ENCODE results near the gene PKP4. TPM values are rescaled to one million over a fixed set of nuclear protein-coding genes. Genes with fewer than 3 reads are reported as not detected.

Gene PKP4
- total and polyA plus RNA-seq, 2 of the 8 experiments (the other 6 are each of a cell fraction or from before 2014, with no cell fraction given) = 48.2 to 88.0 TPM

DNA sequence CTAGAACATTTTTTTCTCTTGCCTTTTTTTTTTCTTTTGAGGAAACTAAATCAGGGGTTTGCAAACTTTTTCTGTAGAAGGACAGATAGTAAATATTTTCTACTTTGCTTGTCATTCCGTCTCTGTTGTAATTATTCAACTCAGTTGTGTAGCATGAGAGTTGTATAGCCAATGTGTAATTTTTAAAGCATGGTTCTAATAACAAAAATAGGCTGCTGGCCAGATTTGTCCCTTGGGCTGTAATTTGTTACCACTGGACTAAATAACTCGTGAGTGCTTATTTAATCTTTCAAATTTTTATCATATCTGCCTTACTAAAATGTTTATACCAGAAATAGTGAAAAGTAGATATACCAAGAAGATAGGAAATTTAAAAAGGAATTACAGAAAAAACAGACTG is 43.2 kb upstream of the PKP4 start:
- Histone ChIP-seq H2BK12ac (ENCODE audit: low read depth, low read length) (no peak overlapping the region), H3K4me1 (replicated peaks in 1 of 4; ENCODE audit: control insufficient read depth in 3 of 4, insufficient read depth in 4 of 4, low read length in 3 of 4) (peaks cover 3 to 22% (median 4%) of the 10 kb centered on the region in 4 experiments; a peak in 4 of 7 replicates), H4K5ac (ENCODE audit: insufficient read length, low read depth, low read length) (no peak overlapping the region), H2BK120ac (replicated peaks; ENCODE audit: low read depth, low read length) (no peak overlapping the region), H3K18ac (ENCODE audit: extremely low read depth, low read length) (no peak overlapping the region), H3K27ac (ENCODE audit: low read depth, low read length) (no peak overlapping the region), H3K23ac (ENCODE audit: insufficient read length) (no peak overlapping the region), H3K9ac (replicated peaks in 1 of 4; ENCODE audit: extremely low read depth in 1 of 4, low read depth in 3 of 4, low read length in 3 of 4) (no peak overlapping the region), H4K20me1 (replicated peaks in 1 of 2; ENCODE audit: control insufficient read depth in 1 of 2, insufficient read depth in 2 of 2, low read length in 2 of 2) (no peaks in the 10 kb centered on the region), H3K79me2 (ENCODE audit: control insufficient read depth in 1 of 2, insufficient read depth in 2 of 2, low read length in 2 of 2) (no peaks in the 10 kb centered on the region), H2BK15ac (ENCODE audit: low read length) (no peak overlapping the region), H2AFZ (ENCODE audit: low read length) (no peak overlapping the region), H3K14ac (ENCODE audit: insufficient read length) (no peak overlapping the region), H3K4me3 (ENCODE audit: extremely low read depth in 1 of 4, insufficient read depth in 2 of 4, low read depth in 3 of 4, low read length in 4 of 4) (no peak overlapping the region), H3K36me3 (ENCODE audit: control insufficient read depth in 2 of 4, insufficient read depth in 4 of 4, low read length in 3 of 4) (peaks cover 0 to 2% (median 0%) of the 10 kb centered on the region in 4 experiments; a peak in 2 of 8 replicates), H4K91ac (replicated peaks; ENCODE audit: insufficient read length, low read length) (no peak overlapping the region), H2BK20ac (ENCODE audit: low read length) (no peak overlapping the region), H3K4ac (replicated peaks; ENCODE audit: insufficient read length, low read depth, low read length) (no peak overlapping the region), H3K4me2 (ENCODE audit: insufficient read depth in 1 of 2, low read depth in 2 of 2, low read length in 2 of 2) (no peak overlapping the region), H3K56ac (replicated peaks; ENCODE audit: insufficient read length, low read depth, low read length) (no peak overlapping the region), H2AK5ac (ENCODE audit: low read depth, low read length) (no peak overlapping the region), H3K23me2 (ENCODE audit: low read depth, low read length) (peaks cover 2% of the 10 kb centered on the region; the same call in 1 of the 2 replicates), H3K9me3 (ENCODE audit: insufficient read depth in 2 of 2, low read depth in 1 of 2, low read length in 1 of 2) (peaks cover 3 to 11% of the 10 kb centered on the region in 2 experiments; a peak in 3 of 4 replicates), H2BK5ac (ENCODE audit: low read depth, low read length) (no peak overlapping the region), H4K8ac (ENCODE audit: extremely low read depth, insufficient read depth, low read length) (no peak overlapping the region), H3K79me1 (ENCODE audit: low read depth, low read length) (no peaks in the 10 kb centered on the region), H3K27me3 (replicated peaks in 1 of 4; ENCODE audit: control insufficient read depth in 3 of 4, extremely low read depth in 1 of 4, insufficient read depth in 3 of 4, low read length in 3 of 4) (peaks cover 1 to 9% (median 9%) of the 10 kb centered on the region in 4 experiments; a peak in 5 of 7 replicates)
- ChIA-PET POLR2A (ENCODE audit: partially characterized antibody) (interaction anchor here (0.6 to 0.7 kb wide), 2 partner anchors 381 to 976 kb away, joined by 3 to 4 read pairs; no protein-coding TSS in a partner anchor), CTCF (ENCODE audit: partially characterized antibody) (interaction anchor here (0.7 kb wide), 1 partner anchor 330 kb away, joined by 3 read pairs; no protein-coding TSS in a partner anchor)
- DNase-seq (ENCODE audit: low read depth in 1 of 2, low spot score in 2 of 2) (no peak), FAIRE-seq (no peak)
- TF ChIP-seq BCL11A (IDR thresholded peaks at IDR 0.05; ENCODE audit: low read depth in 2 of 2, low read length in 2 of 2) (no peak), SP4 (IDR thresholded peaks at IDR 0.05; ENCODE audit: low read length) (no peak), SIN3A (conservative IDR thresholded peaks at IDR 0.05 in 1 of 2, IDR thresholded peaks at IDR 0.05 in 1 of 2; ENCODE audit: low read depth in 1 of 2, low read length in 2 of 2) (no peak), EP300 (IDR thresholded peaks at IDR 0.05; ENCODE audit: borderline replicate concordance in 1 of 2, low read depth in 2 of 2, low read length in 2 of 2) (no peak), POLR2A (IDR thresholded peaks at IDR 0.05; ENCODE audit: control extremely low read depth in 1 of 2, low read depth in 2 of 2, low read length in 2 of 2) (no peak), SUZ12 (IDR thresholded peaks at IDR 0.05; ENCODE audit: low read length) (no peak)
- TF ChIP-seq, protein P1, sequence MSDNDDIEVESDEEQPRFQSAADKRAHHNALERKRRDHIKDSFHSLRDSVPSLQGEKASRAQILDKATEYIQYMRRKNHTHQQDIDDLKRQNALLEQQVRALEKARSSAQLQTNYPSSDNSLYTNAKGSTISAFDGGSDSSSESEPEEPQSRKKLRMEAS (IDR thresholded peaks at IDR 0.05) = no peak
- WGBS, 2 experiments (ENCODE audit: extremely low coverage in 1 of 2, insufficient coverage in 1 of 2, insufficient read length in 1 of 2, insufficient replicate concordance in 2 of 2, low coverage in 1 of 2, low lambda C conversion rate in 2 of 2, missing lambda C conversion rate in 1 of 2) = 73% methylated on average over 2 of the region's 2 CpGs; no CpG with 5 or more reads in 1 of the 2 experiments
